OCI-LY3 (cell line): ENCODE measurements around the gene ALDH3A1.

Source experiments
- EZH2phosphoT487 ChIP-seq: fragments of 200-600 bp; shearing (Covaris generic); IDR thresholded peaks from 2 replicates; pipeline ENCODE4 v1.6.1; 2018; ENCODE audit warnings: antibody characterized with exemption, mixed run types, low read depth
- TF ChIP-seq, protein P1 (sequence below): fragments of 200-600, 300-600 bp; sonication (generic); IDR thresholded peaks from 2 replicates; pipeline ENCODE4 v1.5.1; 2014; ENCODE audit warnings: antibody characterized with exemption, low read length, low read depth

DNA sequence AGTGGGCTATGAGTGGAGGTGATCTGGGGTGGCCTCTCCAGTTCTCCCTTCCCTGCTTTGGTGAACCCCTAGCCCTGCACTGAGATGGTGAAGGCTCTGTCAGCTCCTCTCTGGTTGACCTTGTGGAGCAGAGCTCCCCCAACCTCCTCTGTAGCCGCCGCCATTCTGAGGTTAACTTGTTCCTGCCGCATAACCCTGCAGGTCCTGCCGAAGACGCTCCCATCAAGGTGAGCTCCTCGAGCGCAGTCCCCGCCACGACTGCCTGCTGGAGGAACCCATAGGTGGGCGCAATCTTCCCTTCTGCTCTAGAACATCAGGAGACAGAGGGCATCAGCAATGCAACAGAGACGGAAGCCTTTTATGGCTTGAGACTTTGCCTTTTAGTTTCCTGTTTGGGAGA is 16.5 kb downstream of the ALDH3A1 start:
- TF ChIP-seq, protein P1, sequence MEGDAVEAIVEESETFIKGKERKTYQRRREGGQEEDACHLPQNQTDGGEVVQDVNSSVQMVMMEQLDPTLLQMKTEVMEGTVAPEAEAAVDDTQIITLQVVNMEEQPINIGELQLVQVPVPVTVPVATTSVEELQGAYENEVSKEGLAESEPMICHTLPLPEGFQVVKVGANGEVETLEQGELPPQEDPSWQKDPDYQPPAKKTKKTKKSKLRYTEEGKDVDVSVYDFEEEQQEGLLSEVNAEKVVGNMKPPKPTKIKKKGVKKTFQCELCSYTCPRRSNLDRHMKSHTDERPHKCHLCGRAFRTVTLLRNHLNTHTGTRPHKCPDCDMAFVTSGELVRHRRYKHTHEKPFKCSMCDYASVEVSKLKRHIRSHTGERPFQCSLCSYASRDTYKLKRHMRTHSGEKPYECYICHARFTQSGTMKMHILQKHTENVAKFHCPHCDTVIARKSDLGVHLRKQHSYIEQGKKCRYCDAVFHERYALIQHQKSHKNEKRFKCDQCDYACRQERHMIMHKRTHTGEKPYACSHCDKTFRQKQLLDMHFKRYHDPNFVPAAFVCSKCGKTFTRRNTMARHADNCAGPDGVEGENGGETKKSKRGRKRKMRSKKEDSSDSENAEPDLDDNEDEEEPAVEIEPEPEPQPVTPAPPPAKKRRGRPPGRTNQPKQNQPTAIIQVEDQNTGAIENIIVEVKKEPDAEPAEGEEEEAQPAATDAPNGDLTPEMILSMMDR: no peak
- no peak for TF ChIP-seq EZH2phosphoT487
